ENCODE data around the gene C20orf202.
"Not testable (repeated sequence)": the region's sequence is repeated elsewhere in the genome, so short reads cannot be mapped to it uniquely, and the experiment has no call there.

The C20orf202 gene

DNA sequence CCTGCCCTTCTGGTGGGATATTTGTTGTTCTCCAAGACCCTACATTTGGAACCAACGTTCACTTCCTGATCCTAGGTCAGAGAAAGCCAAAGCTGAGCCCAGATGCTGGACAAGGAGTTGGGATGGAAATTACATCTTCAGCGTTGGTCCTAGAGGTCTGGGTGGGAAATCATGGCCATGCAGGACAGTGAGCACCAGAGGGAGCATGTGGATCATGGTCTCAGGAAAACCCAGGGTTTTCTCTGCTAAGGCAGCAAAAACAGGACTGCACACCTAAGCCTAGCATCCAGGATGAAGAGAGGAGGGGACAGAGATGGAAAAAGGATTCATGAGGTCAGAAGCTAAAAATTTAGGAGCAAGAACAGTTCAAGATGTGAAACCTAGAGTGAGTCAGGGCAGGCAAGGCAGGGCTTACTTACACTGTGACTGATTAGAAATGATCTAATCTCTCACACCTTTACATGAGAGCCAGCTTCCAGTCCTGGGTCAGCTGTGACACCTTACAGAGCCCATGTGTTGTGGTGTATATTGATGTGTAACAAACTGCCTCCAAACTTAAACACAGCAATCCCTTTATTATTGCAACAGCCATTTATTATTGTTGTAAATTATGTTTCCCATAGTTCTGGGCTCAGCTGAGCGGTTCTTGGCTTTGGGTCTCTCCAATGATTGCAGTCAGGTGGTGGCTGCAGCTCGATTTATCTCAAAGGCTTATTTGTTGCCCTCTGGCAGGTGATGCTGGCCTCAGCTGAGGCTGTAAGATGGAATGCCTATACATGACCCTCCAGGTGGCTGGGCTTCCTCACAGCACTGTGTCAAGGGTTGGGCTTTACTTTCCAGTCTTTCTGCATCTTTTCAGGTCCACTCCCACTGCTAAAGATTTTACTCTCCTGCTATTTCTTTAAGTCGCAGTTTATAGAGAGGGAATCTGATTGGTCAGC is 6.5 kb downstream of the C20orf202 start:
- DNase-seq: no peak

DNA sequence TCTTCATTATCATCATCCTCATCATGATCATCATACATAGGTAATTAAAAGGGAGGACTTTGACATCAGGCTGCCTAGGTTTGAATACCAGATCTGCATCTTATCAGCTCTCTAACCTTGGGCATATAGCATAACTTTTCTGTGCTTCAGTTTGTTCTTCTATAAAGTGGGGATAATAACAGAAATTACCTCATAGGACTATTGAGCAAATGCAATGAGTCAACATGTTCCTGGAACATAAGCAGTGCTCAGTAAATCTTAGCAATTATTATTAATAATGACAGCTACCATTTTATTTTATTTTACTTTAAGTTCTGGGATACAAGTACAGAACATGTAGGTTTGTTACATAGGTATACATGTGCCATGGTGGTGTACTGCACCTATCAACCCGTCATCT is 7.2 kb downstream of the C20orf202 start:
- DNase-seq: no peak

DNA sequence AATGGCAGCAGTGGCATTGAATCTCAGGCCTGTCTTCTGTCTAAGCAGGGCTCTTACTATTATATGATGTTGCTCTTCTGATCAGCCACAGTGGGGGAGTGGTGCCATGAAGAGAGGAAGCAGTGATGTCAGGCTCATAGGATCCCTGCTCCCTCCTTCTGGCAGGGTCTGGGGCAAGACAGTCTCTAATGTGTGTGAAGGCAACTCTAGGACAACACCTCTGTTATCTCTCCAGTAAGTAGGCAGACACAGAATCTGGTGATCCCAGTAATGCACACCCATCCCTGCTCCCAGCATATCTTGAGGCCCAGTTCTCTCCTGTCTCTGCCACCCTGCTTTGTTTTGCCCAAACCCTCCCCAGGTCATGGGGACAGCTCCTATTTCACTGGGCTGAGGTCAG is 8.8 kb downstream of the C20orf202 start:
- no peak for DNase-seq

DNA sequence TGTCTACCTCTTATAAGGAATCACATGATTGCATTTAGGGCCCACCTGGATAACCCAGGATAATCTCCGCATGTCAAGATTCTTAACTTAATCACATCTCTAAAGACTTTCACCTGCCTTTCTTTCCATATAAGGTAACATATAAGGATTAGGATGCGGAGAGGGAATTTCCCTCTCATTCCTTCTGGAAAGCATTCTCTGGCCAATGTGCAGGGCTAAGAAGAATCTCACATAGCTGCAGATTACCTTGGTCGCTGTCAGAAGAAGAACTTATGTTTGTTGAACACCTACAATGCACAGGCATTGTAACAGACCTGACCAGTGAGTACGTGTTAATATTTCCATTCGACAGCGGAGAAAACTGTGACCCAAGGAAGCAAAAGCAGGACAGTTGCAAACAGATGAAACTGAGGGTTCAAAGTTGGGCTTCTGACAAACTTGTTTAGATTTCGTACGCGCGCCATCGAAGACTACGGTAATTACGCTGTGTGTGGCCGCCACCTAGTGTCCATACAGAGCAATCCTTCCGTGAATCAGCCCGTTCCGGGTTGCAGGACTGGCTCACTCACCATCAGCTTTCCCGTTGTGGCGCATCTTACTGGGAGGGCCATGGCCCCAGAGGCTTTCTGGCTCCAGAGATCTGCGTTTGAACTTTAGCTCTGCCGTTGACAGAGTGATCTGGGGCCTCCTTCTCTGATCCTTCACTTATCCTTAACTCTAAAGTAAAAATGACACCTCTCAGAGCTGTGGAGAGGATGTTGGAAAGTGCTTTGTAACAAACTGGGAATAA is 9.5 kb downstream of the C20orf202 start:
- peak; percentile 61 for DNase-seq

DNA sequence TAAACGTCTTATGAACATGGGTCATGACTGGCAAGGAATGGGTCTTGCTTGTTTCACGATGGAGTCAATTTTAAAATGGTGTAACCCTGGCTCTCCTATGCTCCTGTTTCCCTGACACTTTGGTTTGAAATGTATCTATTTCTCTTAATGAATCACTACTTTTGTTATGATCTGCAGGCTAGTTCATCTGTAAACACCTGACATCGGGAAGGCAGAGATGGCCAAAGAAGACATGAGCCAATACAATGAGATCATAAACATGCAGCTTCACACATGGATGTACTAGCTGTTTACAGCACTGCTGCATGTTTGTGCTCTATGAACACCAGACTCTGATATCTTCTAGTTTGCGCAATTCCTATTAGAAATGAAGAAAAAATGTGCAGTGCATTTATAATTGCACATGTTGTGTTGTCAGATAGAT is 11.6 kb downstream of the C20orf202 start:
- DNase-seq: no peak

DNA sequence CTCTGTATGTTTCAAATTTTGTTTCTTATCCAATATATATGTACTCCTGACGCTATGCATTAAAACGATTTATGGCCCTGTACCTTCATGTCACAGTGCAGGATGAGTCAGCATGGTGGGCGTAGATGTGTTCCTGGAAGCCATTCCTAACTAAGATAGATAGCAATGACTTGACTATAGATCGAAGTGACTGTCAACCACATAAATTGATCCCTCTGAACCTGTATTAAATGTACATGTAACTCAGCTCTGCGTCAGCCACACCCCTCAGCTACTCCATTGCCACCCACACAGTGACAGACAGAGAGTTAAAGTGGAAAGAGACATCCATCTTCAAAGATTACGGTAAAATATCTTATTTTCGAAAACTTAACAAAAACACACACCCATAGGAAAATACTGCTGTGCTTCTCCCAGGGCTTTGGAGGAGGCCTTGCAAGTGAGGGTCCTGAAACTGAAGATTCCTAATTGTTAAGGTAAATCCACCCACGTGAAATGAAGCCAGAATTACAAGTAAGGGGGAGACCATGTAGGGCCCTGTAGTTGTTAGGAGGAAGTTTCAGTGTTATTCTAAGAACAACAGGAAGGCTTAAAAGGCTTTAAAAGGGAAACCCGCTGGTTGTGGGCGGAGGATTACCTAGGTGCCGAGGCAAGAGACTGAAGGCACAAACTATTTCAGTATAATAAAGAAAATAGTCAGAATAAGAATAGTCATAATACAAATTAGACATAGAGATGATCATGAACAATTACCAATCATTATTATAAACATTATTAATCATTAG is 12.3 kb downstream of the C20orf202 start:
- peak; percentile 41 for DNase-seq

DNA sequence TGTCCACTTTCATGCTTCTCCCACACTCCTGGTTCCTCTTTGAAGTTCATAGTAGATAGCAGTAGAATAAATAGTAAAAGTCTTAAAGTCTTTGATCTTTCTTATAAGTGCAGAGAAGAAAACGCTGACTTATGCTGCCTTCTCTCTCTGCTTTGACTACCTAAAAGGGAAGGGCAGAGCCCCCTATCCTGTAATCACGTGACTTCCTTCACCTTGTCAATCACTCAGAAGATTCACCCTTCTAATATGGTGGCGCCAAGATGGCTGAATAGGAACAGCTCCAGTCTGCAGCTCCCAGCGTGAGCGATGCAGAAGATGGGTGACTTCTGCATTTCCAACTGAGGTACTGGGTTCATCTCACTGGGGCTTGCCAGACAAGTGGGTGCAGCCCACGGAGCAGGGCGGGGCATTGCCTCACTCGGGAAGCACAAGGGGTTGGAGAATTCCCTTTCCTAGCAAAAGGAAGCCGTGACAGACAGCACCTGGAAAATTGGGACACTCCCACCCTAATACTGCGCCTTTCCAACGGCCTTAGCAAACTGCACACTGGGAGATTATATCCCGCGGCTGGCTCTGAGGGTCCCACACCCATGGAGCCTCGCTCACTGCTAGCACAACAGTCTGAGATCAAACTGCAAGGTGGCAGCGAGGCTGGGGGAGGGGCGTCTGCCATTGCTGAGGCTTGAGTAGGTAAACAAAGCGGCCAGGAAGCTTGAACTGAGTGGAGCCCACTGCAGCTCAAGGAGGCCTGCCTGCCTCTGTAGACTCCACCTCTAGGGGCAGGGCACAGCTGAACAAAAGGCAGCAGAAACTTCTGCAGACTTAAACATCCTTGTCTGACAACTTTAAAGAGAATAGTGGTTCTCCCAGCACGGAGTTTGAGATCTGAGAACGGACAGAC is 13.5 kb downstream of the C20orf202 start:
- DNase-seq: not testable (repeated sequence)

DNA sequence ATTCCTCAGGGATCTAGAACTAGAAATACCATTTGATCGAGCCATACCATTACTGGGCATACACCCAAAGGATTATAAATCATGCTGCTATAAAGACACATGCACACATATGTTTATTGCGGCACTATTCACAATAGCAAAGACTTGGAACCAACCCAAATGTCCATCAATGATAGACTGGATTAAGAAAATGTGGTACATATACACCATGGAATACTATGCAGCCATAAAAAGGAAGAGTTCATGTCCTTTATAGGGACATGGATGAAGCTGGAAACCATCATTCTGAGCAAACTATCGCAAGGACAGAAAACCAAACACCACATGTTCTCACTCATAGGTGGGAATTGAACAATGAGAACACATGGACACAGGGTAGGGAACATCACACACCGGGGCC is 19.5 kb downstream of the C20orf202 start:
- not testable (repeated sequence) for DNase-seq

DNA sequence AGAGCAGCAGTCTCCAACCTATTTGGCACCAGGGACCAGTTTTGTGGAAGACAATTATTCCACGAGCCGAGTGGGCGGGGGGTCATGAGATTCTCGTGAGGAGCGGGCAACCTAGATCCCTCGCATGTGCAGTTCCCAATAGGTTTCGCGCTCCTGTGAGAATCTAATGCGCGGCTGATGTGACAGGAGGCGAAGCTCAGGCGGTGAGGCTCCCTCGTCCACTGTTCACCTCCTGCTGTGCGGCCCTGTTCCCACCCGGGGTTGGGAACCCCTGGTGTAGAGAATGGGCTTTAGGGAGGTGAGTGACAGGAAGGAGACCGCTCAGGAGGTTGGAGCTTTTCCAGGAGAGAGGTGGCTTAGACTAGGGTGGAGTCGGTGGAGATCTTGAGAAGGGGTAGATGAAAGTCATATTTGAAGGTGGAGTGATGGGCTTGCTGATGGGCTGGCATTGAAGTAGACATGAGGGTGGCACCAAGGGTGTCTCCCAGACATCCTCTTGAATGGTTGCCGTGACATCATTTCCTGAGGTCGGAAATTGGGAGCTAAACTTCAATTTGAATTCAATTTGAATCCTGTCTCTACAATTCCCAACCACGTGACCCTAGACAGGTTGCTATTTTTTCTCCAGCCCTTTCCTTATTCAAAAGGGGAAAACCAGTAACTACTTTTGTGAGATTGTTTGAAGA is 21.1 kb downstream of the C20orf202 start:
- no peak for DNase-seq

DNA sequence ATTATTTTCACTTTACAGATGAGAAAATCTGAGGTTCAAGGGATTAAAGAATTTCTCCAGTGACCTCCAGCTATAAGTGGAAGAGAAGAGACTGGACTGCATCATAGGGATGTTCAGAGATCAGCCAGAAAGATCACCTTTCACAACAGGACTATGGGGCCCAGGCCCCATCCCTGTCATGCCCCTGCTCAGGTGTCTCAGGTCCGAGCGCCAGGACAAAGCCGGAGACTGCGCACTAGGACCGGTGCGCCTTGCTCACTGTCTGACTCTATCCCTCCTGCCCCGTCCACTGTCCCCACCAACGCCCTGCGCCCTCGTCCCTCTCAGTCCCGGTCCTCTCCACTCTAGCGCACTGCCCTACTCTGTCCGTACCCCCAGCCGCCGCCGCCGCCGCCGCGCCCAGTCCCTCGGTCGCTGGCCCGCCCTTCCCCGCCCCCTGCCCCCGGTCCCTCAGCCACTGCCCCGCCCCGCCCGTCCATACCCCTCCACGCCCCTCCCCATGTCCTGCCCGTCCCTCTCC is 22.1 kb downstream of the C20orf202 start:
- no peak for DNase-seq

DNA sequence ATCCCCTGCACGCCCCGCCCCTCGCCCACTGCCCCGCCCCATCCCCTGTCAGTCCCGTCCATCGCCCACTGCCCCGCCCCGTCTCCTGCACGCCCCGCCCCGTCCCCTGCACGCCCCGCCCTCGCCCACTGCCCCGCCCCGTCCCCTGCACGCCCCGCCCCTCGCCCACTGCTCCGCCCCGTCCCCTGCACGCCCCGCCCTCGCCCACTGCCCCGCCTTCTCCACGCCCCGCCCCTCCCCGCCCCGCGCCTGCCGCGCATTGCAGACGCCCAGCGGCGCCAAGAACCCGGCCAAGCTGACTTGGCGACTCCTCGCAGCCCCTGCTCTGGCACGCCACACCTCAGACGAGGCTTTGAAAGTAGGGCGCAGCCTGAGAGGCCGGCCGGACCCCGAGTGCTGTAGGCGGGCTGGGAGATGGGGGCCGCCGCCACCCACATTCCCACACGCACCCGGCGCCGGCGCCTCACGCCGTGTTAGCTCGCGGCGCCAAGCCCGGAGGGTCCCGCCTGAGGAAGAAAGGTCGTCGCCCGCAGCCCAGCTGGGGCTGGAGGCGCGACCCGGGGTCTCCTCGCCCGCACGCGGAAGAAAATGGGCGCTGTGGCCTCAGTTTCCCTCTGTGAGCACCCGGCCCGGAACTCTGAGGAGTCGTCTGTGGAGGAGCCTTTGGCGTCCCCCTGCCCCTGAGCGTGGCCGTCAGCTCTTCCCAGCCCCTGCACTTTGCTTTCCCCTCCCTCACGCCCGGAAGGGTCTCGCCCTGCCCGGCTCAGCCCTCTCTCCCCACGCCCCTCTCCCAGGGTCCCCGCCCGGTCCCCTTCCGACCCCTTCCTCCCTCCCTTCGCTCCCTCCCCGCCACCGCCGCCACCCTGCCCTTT is 22.8 kb downstream of the C20orf202 start, which contains the start of gene RAD21L1:
TSS of gene RAD21L1 (plus strand) at position 262 of the 872 bp plus-strand sequence. CDS start 2,410 bp downstream, outside the sequence.
- peak; percentile 88 for DNase-seq

DNA sequence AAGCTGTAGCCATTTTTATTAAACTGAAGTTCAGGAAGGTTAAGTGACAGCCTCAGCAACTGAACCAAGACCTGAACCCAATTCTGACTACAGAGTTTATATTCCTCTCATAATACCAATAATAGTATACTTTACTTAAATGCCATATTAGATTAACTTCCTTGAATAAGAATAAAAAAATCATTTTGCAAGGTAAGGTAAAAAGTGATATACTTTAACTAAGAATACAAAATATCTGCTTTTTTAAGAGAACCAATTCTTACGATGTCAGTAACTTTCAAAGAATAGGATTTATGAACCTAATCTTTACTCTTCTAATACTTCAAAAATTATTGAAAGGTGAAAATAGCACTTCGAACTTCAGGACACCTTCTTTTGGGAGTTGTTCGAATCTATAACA is 26.3 kb downstream of the C20orf202 start:
- no peak for DNase-seq

DNA sequence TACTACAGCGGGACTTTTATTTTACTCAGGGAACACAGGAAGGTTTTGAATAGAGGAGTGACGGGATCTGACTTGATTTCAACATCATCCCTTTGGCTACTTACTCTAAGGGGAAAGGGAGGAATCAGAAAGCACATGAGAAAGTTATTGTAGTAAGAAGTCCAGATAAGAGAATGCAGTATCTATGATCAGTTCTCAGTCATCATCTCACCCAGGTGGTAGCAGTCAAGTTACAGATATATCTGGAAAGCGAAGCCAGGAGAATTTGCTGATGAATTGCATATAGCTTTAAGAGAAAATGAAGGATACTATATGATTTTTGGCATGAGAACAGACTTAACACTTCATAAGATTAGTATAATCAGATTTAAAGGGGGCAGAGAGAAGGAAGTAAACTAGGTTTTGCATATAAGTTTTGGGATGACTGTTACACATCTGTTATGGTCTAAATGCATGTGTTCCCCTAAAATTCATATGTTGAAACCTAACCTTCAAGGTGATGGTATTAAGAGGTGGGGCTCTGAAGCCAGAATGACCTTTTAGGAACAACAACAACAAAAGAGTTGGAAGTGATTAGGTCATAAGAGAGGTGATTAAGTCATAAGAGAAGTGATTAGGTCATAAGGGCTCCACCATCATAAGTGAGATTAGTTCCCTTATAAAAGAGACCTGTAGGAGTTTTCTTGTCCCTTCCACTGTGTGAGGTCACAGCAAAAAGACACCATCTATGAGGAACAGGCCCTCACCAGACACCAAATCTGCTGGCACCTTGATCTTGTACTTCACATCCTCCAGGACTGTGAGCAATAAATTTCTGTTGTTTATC is 29.2 kb downstream of the C20orf202 start:
- no peak for DNase-seq

DNA sequence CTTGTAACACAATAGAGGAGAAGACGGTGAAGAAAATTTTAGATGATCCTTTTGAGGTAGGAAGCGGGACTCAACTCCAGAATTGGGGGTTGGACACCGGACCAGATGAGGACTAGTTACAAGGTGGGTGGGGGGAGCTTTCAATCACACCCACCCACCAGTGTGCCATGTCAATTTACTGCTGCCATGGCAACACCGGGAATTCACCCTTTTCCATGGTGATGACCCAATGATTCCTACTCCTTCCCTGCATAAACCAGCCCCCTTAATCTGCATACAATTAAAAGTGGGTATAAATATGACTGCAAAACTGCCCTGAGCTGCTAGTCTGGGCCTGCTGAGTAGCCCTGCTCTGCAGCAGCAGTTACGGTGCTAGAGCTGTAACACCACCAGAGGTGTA is 37.3 kb downstream of the C20orf202 start:
- DNase-seq: no peak

DNA sequence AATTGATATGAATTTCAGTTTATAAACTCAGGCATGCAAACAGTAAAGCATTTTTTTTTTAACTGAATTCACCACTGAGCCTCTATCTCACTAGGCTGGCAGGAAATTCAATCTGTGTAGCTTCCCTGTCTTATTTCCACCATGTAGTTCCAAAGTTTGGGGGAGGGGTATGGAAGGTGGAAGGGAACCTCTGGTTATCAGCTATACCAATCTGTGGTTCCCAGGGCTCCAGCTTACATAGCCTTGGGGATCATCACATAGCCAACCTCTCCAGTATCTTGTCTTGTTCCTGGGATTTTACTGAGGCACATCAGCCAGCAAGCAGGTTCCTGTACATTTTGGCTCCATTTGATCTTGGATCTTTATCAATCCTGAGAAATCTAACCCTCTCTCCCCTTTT is 38.2 kb downstream of the C20orf202 start:
- no peak for DNase-seq

DNA sequence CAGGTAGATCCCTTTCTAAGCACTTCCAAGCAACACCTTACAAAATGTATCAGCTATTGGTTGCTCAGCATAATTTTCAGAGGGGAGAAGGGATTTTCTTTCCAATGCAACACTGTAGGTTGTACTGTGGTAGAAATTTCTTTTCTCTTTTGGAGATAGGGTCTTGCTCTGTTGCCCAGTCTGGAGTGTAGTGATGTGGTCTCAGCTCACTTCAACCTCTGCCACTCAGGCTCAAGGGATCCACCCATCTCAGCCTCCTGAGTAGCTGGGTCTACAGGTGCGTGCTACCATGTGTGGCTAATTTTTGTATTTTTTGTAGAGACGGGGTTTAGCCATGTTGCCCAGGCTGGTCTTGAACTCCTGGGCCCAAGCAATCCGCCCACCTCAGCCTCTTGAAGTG is 38.8 kb downstream of the C20orf202 start:
- no peak for DNase-seq

DNA sequence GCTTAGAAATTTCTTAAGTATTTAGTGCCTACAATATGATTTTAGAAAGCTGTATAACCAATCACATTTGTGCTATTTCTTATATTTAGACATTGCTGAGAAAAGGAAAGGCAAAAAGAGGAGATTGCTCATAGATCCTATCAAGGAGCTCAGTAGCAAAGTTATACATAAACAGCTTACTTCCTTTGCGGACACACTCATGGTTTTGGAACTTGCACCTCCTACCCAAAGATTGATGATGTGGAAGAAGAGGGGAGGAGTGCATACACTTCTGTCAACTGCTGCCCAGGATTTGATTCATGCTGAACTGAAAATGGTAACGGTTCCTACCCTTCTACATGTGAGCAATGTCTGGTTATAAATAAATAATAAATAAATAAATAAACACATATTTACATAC is 39.3 kb downstream of the C20orf202 start:
- no peak for DNase-seq

DNA sequence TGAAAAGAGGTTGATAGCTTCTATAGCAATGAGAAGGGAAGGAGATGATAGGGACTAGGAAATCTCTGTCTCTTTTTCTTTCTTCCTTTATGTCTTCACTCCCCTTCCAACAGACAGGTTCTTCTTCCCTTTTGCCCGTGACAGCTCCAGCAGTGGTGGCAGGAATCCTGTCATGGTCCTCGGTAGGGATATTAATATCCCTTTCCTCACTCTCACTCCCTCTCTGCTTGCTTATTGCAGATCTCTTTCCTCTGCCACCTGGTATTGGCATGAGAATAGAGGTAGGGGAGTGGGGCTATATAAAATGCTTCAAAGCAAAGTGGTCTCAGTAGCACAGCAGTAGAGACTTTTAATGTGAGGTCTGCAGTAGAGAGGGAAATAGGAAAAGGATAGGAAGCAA is 42.3 kb downstream of the C20orf202 start:
- no peak for DNase-seq

DNA sequence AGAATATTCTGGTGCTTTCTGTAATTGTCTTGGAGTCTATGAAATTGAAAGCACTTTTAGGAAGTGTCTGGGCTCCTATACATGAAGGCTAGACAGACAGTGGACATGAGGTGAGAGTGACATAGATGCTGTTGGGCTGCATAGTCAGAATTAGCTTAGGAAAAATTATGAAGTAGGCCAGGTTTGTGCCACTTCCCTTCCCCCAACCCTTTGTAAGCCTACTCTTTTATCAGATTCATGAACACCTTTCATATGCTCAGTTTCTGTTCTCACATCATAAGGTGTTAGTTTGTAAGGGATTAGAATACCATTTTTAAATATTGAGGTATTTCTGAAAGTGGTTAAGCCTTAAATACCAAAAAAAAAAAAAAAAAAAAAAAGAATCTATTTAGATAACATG is 44.4 kb downstream of the C20orf202 start:
- no peak for DNase-seq
